ENCODE results near the gene RBM10.

Gene RBM10

GRCh38 chrX:47218920-47219815 is 74.1 kb downstream of the RBM10 start:
- peak in 1 of 3 experiments; percentile 73 for DNase-seq

GRCh38 chrX:47221756-47222155 is 76.7 kb downstream of the RBM10 start:
- DNase-seq = no peak

GRCh38 chrX:47222751-47223350 is 77.8 kb downstream of the RBM10 start:
- DNase-seq = peak in 1 of 3 experiments; percentile 19

- no peak for DNase-seq
These were observed 78.6 kb downstream of the RBM10 start for GRCh38 chrX:47223476-47224250.

GRCh38 chrX:47224266-47224895 is 79.4 kb downstream of the RBM10 start:
- no peak for DNase-seq

- no peak for DNase-seq
These were observed 79.9 kb downstream of the RBM10 start for GRCh38 chrX:47224896-47225290.

GRCh38 chrX:47226071-47226470 is 81.0 kb downstream of the RBM10 start:
- DNase-seq = no peak

GRCh38 chrX:47226531-47227333 is 81.7 kb downstream of the RBM10 start:
- no peak for DNase-seq

- no peak for DNase-seq
These were observed 82.2 kb downstream of the RBM10 start for GRCh38 chrX:47227334-47227583.

- DNase-seq = no peak
These were observed 83.7 kb downstream of the RBM10 start for GRCh38 chrX:47228550-47229270.

GRCh38 chrX:47229427-47229826 is 84.4 kb downstream of the RBM10 start:
- no peak for DNase-seq

GRCh38 chrX:47230136-47230868 is 85.3 kb downstream of the RBM10 start:
- DNase-seq = no peak

GRCh38 chrX:47231167-47231566 is 86.1 kb downstream of the RBM10 start:
- no peak for DNase-seq

- DNase-seq = peak in 1 of 3 experiments; percentile 79
These were observed 87.3 kb downstream of the RBM10 start for GRCh38 chrX:47232197-47232802.

- DNase-seq = peak; percentile 39 to 91 (median 85)
These were observed 87.8 kb downstream of the RBM10 start, which contains the start of gene USP11 for GRCh38 chrX:47232803-47233332. USP11 (plus strand) TSS chrX:47233009; CDS start chrX:47233044, 35 bp downstream.

- DNase-seq = peak; percentile 83 to 100 (median 100)
These were observed 88.5 kb downstream of the RBM10 start for GRCh38 chrX:47233333-47234113.

GRCh38 chrX:47234583-47234982 is 89.6 kb downstream of the RBM10 start:
- DNase-seq = peak in 1 of 3 experiments; percentile 34

GRCh38 chrX:47235691-47236103 is 90.7 kb downstream of the RBM10 start:
- DNase-seq = no peak

Measured in NCI-H1417 (cell line).